GM19395 (cell line): ENCODE data around the gene RASA3.

Experiments used
- ATAC-seq: cut with Tn5 transposase; IDR thresholded peaks from one replicate; pipeline ENCODE4 v1.9.1; 2021; ENCODE audit warnings: mild to moderate bottlenecking, moderate library complexity; ENCODE audit not compliant: unreplicated experiment

RASA3 gene

DNA sequence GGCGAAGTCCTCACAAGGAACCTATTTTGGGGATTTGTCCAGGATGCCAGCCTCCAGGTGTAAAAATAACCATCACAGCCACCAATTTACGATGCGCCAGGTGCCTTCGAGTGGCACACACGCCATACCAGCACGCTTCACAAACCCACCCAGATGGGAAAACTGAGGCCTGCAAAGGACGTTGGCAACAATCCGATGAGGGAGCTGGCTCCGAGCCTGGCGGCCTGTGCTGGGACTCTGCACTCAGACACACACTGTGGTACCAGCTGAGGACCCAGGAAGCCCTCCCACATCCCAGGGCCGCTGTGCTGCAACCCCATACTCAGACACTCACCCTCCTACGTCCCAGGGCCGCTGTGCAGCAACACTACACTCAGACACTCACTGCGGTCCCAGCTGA, 93.5 kb downstream of the RASA3 start:
- ATAC-seq: no peak

DNA sequence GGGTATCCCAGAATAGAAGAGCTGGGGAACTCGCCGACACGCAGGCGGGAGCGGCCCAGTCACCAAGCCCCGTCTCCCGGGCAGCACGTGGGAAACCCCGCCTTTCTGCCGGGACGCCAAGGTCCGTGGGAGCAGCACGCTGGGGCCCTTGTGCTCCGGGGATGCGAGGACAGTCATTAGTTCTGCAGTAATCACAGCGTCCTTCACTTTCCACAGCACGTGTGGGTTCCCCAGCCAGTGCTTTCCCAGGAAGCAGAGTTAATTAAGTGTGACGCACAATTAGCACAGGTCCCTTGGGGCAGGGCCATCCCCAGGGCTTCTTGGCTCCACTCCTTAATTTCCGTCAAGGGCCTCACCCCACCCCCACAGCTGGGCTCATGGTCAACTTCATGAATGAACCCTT, 94.2 kb downstream of the RASA3 start:
- ATAC-seq: no peak

DNA sequence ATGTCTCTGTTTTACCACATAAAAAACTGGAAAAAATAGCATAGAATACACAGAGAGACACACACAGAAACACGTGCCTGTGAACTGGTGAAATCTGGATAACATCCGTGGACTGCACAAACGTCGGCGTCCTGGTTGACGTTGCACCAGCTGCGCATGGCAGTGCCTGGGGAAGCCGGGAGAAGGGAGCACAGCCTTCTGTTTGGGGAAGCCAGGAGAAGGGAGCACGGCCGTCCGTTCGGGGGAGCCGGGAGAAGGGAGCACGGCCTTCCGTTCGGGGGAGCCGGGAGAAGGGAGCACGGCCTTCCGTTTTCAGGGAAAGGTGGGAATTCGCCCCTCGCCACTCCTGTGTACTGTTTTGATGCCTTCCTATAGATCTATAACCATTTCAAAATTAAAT, 94.7 kb downstream of the RASA3 start:
- ATAC-seq: no peak

GRCh38 chr13:114035583-114036531, 96.6 kb downstream of the RASA3 start:
- ATAC-seq: no peak

- no peak for ATAC-seq
Observed at GRCh38 chr13:114035186-114035582, 97.2 kb downstream of the RASA3 start.

- no peak for ATAC-seq
Observed at GRCh38 chr13:114034481-114034891, 97.9 kb downstream of the RASA3 start.

DNA sequence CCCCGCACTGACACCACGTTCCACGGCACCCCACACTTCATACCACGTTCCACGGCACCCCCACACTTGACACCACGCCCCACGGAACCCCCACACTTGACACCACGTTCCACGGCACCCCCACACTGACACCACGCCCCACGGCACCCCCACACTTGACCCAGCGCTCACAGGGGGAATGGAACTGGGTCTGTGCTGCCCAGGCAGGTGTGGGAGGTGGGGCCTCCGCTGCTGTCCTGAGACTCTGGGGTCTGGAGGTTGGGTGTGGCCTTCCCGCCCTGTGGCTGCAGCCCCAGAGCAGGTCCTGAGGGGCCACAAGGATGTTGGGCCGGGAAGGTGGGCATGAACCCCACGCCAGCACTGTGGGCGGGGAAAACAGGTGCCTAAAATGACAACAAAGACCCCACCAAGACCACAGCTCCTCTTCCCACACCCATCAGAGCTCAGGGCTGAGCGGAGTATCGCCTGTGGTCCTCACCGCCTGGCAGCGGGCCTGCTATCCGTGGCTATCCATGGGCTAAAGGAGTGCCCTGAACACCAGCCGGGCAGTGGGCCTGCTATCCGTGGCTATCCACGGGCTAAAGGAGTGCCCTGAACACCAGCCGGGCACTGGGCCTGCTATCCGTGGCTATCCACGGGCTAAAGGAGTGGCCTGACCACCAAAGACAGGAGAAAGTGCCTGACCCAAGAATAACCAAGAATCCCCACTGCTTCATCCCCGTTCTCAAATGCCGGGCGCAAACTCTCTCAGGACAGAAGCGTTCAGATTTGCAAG, 98.7 kb downstream of the RASA3 start:
- ATAC-seq: no peak

- ATAC-seq: no peak
Observed at GRCh38 chr13:114032126-114032799, 100.2 kb downstream of the RASA3 start.

DNA sequence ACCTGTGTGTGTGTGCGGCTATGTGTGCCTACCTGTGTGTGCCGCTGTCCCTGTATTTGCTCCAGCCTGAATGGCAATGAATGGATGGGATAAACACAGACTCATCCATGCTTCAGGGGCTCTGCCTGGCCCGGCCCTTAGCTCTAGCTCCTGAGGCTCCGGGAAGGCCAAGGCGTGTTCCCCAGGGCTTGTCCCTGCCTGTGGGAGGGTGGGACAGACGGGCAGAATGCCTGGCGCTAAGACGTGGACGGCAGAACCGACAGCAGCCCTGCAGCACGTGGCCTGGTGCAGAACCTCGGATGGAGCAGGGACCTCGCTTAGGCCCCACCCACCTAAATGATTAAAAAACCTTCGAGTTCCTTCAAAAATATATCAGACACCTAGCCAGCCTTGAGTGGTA, 100.8 kb downstream of the RASA3 start:
- no peak for ATAC-seq

- no peak for ATAC-seq
Observed at GRCh38 chr13:114030666-114031610, 101.5 kb downstream of the RASA3 start.

DNA sequence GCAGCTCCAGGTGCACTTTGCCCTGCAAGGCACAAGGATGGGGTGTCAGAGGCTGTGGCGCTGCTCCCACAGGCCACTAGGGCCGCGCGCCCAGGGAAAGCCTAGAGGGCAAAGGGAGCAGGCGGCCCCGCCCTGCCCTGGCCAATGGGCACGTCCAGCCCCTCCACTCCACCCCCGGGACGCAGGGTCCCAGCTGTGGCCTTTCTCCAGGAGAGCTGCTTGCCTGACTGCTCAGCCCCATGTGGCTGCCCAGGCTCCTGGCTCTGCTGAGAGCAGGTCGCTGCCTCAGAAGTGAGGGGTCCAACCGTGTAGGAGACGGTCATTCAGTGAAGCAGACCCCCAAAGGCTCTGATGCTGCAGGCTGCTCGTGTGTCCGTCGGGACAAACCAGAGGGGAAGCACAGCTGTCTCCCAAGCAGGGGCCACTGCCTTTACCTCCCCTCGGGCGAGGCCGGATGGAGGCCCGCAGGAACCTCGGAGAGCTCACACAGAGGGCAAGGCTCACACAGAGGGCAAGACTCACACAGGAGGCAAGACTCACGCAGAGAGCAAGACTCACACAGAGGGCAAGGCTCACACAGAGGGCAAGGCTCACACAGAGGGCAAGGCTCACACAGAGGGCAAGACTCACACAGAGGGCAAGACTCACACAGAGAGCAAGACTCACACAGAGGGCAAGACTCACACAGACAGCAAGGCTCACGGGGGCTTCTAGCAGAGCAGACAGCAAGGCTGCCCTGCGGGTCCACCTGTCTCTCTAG, 102.4 kb downstream of the RASA3 start:
- no peak for ATAC-seq

DNA sequence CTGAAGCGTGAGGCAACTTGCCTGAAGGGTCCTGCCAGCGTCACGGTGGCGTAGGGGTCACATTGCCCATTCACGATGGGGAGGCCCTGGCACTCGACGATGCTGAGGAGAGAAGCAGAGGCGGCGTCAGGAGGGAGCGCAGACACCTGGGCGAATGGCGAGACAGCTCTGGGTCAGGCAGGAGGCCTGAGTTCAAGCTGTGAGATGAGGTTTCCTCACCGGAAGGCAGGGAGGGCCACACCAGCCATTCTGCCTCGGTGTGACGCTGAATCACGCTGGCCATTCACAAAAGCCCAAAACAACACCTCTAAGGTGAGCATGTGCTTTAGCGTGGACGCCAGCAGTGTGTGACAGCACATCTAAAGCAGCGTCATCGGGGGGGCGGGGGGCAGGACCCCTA, 104.6 kb downstream of the RASA3 start:
- ATAC-seq: no peak

DNA sequence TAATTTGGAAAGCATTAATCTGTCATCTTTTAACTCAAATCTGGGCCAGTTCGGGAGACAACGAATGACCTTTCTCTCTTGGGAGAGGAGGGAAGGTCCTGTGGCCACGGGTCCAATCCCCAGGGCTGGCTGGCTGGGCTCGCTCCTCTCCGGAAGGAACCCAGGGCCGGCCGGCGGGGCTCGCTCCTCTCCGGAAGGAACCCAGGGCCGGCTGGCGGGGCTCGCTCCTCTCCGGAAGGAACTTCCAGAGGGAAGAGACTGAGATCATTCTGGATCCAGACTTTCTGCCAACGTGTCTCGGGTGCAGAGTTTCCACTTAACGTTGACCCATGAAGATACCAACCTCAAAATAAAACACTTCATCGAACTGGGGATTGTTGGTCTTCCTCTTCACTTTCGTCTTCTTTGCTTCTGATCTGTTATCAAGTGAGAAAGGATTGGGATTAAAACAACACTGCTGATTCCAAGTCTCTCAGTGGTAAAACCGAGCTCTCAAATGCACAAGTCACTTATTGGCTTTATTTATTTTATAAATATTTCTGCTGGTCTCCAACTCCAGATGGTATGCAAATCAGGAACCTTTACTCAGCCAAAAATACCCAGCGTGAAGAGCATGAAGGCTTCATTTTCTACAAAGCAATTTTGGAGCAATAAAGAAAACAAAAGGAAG, 105.2 kb downstream of the RASA3 start:
- ATAC-seq: no peak

DNA sequence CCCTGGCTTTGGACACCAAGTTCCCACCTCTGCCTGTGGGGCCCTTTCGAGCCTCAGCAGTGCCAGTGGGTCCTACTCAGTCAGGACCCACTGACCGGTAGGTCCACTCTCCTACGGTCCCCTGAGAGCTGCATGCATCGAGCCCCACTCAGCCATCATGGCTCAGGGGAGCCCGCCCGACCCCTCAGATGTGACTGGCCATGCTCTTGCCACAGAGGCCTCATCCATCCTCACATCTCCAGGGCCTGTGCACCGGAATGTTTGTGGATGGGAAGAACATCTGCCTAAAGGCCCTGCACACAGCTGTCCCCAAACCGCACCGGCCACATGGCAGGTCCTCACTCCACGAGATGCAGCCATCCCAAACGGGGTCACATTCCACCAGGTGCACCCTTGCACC, 105.9 kb downstream of the RASA3 start:
- ATAC-seq: no peak

DNA sequence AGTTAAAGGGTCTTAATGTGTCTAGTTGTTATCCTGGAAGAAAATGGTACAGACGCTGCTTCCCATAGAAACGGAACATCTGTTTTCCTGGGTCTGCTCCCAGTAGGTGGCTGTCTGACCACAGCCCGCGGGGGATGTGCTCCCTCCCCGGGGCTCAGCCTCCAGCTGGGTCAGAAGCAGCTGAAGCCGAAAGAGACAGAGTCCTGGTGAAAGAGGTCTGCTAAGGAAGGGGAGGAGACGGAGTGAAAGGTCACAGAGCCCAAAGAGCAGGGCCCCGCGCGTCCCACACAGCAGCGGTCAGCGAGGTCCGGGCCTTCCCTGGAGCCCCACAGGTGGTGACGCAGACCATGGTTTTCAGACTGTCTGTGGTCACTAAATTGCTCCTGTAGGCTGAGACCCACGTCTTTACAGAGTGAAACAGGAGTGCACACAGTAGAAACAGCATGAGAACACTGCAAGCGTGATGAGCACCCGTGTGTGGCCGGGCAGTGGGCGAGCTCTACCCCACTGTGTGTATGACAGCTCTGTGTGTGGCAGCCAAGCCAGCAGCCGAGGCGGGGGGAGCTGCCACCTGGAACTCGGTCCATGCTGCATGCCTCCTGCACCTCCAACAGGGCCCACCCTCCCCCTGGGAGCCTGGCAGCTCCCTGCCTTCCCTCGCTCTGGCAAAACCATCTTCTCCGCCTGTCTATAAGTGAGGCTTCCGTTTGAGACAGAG, 106.5 kb downstream of the RASA3 start:
- no peak for ATAC-seq

GRCh38 chr13:114025405-114025713, 107.1 kb downstream of the RASA3 start:
- ATAC-seq: no peak

- peak; percentile 72 for ATAC-seq
Observed at GRCh38 chr13:114024603-114025404, 107.6 kb downstream of the RASA3 start.
